Measurements from ENCODE around the gene MBD4. TPM values are rescaled to one million over a fixed set of nuclear protein-coding genes. Genes with fewer than 3 reads are reported as not detected.

MBD4 gene
- total RNA-seq, 1 experiment from 2014 or later: 36.9 TPM

DNA sequence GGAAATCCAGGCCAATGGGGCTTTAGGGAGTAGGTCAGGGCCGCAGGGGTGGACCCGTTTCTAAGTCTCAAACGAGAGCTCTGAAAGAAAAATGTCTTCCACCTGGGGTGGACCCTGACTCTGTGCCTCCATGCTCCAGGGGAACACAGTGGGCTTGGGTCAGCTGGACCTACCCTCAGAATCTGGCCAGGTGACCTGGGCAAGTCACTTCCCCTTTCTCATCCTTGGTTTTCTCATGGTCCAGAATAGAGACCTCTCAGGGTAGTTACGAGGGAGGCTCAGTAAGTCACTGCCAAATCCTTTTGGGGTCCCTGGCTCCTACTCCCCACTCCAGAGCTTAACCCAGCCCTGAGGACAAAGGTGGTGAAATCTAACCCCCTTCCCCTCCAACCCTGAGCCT lies 37.1 kb downstream of the MBD4 start:
- H3K27ac Mint-ChIP-seq: no peak overlapping the region
- CTCF ChIA-PET: no interaction called here
- H3K9me3 Mint-ChIP-seq: no peaks in the 10 kb centered on the region
- POLR2A ChIA-PET: no interaction called here
- H3K4me1 Mint-ChIP-seq: peaks cover 9% of the 10 kb centered on the region
- TF ChIP-seq, protein P1, sequence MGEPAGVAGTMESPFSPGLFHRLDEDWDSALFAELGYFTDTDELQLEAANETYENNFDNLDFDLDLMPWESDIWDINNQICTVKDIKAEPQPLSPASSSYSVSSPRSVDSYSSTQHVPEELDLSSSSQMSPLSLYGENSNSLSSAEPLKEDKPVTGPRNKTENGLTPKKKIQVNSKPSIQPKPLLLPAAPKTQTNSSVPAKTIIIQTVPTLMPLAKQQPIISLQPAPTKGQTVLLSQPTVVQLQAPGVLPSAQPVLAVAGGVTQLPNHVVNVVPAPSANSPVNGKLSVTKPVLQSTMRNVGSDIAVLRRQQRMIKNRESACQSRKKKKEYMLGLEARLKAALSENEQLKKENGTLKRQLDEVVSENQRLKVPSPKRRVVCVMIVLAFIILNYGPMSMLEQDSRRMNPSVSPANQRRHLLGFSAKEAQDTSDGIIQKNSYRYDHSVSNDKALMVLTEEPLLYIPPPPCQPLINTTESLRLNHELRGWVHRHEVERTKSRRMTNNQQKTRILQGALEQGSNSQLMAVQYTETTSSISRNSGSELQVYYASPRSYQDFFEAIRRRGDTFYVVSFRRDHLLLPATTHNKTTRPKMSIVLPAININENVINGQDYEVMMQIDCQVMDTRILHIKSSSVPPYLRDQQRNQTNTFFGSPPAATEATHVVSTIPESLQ (CRISPR knock-in tag; IDR thresholded peaks at IDR 0.05): no peak
- TF ChIP-seq FOXP1 (CRISPR knock-in tag; IDR thresholded peaks at IDR 0.05; ENCODE audit: borderline replicate concordance) (no peak), SMAD4 (CRISPR knock-in tag; IDR thresholded peaks at IDR 0.05) (no peak), ETV6 (CRISPR knock-in tag; IDR thresholded peaks at IDR 0.05) (no peak), MYBL2 (CRISPR knock-in tag; IDR thresholded peaks at IDR 0.05) (no peak)
- TF ChIP-seq, protein P2, sequence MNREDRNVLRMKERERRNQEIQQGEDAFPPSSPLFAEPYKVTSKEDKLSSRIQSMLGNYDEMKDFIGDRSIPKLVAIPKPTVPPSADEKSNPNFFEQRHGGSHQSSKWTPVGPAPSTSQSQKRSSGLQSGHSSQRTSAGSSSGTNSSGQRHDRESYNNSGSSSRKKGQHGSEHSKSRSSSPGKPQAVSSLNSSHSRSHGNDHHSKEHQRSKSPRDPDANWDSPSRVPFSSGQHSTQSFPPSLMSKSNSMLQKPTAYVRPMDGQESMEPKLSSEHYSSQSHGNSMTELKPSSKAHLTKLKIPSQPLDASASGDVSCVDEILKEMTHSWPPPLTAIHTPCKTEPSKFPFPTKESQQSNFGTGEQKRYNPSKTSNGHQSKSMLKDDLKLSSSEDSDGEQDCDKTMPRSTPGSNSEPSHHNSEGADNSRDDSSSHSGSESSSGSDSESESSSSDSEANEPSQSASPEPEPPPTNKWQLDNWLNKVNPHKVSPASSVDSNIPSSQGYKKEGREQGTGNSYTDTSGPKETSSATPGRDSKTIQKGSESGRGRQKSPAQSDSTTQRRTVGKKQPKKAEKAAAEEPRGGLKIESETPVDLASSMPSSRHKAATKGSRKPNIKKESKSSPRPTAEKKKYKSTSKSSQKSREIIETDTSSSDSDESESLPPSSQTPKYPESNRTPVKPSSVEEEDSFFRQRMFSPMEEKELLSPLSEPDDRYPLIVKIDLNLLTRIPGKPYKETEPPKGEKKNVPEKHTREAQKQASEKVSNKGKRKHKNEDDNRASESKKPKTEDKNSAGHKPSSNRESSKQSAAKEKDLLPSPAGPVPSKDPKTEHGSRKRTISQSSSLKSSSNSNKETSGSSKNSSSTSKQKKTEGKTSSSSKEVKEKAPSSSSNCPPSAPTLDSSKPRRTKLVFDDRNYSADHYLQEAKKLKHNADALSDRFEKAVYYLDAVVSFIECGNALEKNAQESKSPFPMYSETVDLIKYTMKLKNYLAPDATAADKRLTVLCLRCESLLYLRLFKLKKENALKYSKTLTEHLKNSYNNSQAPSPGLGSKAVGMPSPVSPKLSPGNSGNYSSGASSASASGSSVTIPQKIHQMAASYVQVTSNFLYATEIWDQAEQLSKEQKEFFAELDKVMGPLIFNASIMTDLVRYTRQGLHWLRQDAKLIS (CRISPR knock-in tag; IDR thresholded peaks at IDR 0.05; ENCODE audit: borderline replicate concordance): no peak
- TF ChIP-seq, protein P3, sequence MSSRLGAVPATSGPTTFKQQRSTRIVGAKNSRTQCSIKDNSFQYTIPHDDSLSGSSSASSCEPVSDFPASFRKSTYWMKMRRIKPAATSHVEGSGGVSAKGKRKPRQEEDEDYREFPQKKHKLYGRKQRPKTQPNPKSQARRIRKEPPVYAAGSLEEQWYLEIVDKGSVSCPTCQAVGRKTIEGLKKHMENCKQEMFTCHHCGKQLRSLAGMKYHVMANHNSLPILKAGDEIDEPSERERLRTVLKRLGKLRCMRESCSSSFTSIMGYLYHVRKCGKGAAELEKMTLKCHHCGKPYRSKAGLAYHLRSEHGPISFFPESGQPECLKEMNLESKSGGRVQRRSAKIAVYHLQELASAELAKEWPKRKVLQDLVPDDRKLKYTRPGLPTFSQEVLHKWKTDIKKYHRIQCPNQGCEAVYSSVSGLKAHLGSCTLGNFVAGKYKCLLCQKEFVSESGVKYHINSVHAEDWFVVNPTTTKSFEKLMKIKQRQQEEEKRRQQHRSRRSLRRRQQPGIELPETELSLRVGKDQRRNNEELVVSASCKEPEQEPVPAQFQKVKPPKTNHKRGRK (CRISPR knock-in tag; IDR thresholded peaks at IDR 0.05; ENCODE audit: borderline replicate concordance): no peak
- no peaks in the 10 kb centered on the region; the same call in 1 of the 2 replicates for H3K27me3 Mint-ChIP-seq (ENCODE audit: low read depth)
- H3K4me3 Mint-ChIP-seq: no peak overlapping the region
- H3K36me3 Mint-ChIP-seq: no peaks in the 10 kb centered on the region
- DNase-seq (ENCODE audit: low spot score) (no peak), ATAC-seq (no peak)

DNA sequence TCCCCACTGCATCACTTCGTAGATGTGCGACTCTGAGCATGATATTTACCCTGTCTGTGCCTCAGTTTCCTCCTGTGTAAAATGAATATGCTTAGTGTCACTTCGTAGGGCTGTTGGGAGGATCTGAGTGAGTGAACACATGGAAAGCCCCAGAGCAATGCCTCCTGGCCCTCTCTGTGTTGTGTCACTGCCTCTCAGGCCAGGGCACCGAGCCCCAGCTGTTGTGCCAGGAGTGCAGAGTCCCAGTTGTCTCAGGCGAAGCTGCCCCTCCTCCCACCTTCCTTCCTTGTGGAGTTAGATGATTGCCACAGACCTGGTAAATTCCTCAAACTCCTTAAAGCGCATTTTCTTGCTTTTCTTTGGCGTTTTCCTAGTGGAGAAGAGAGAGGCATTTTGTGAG lies 37.5 kb downstream of the MBD4 start:
- ATAC-seq (no peak), DNase-seq (ENCODE audit: low spot score) (no peak)
- ChIA-PET POLR2A (no interaction called here), CTCF (interaction anchor here (1.2 kb wide), 1 partner anchor 19 kb away, joined by 6 read pairs; no protein-coding TSS in a partner anchor)
- no peaks in the 10 kb centered on the region for H3K36me3 Mint-ChIP-seq
- H3K4me3 Mint-ChIP-seq: no peak overlapping the region
- no peak overlapping the region for H3K27ac Mint-ChIP-seq
- peaks cover 9% of the 10 kb centered on the region for H3K4me1 Mint-ChIP-seq
- H3K9me3 Mint-ChIP-seq: no peaks in the 10 kb centered on the region
- TF ChIP-seq, protein P4, sequence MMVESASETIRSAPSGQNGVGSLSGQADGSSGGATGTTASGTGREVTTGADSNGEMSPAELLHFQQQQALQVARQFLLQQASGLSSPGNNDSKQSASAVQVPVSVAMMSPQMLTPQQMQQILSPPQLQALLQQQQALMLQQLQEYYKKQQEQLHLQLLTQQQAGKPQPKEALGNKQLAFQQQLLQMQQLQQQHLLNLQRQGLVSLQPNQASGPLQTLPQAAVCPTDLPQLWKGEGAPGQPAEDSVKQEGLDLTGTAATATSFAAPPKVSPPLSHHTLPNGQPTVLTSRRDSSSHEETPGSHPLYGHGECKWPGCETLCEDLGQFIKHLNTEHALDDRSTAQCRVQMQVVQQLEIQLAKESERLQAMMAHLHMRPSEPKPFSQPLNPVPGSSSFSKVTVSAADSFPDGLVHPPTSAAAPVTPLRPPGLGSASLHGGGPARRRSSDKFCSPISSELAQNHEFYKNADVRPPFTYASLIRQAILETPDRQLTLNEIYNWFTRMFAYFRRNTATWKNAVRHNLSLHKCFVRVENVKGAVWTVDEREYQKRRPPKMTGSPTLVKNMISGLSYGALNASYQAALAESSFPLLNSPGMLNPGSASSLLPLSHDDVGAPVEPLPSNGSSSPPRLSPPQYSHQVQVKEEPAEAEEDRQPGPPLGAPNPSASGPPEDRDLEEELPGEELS (CRISPR knock-in tag; IDR thresholded peaks at IDR 0.05): no peak
- TF ChIP-seq PRRX2 (CRISPR knock-in tag; IDR thresholded peaks at IDR 0.05): no peak
- H3K27me3 Mint-ChIP-seq (ENCODE audit: low read depth): no peaks in the 10 kb centered on the region; the same call in 1 of the 2 replicates

DNA sequence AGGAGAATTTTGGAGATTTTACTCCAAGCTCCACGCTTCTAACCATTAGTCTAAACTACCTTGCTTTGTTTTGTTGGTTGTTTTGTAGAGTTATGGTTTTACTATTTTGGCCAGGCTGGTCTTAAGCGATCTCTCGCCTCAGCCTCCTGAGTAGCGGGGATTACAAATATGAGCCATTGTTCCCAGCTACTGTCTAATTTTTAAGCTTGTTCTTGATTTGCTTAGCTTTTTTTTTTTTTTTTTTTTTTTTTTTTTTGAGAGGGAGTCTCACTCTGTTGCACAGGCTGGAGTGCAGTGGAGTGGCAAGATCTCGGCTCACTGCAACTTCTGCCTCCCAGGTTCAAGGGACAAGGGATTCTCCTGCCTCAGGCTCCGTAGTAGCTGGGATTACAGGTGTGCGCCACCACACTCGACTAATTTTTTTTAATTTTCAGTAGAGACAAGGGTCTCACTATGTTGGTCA lies 39.8 kb downstream of the MBD4 start:
- no peaks in the 10 kb centered on the region for H3K27me3 Mint-ChIP-seq (ENCODE audit: low read depth)
- peak overlapping the region; percentile 100 for H3K4me3 Mint-ChIP-seq
- POLR2A ChIA-PET: interaction anchor here (0.6 to 1.0 kb wide), 4 partner anchors 14 to 79 kb away, joined by 3 to 5 read pairs (median 4); partner anchors contain the start of genes IFT122 and MBD4
- ATAC-seq (no peak), DNase-seq (ENCODE audit: low spot score) (no peak)
- H3K27ac Mint-ChIP-seq: no peak overlapping the region
- TF ChIP-seq ZNF423 (CRISPR knock-in tag; IDR thresholded peaks at IDR 0.05) (no peak), ZNF121 (CRISPR knock-in tag; IDR thresholded peaks at IDR 0.05) (no peak), HMGA2 (CRISPR knock-in tag; IDR thresholded peaks at IDR 0.05) (no peak)
- TF ChIP-seq, protein P5, sequence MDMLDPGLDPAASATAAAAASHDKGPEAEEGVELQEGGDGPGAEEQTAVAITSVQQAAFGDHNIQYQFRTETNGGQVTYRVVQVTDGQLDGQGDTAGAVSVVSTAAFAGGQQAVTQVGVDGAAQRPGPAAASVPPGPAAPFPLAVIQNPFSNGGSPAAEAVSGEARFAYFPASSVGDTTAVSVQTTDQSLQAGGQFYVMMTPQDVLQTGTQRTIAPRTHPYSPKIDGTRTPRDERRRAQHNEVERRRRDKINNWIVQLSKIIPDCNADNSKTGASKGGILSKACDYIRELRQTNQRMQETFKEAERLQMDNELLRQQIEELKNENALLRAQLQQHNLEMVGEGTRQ (CRISPR knock-in tag; IDR thresholded peaks at IDR 0.05): no peak
- no peaks in the 10 kb centered on the region for H3K9me3 Mint-ChIP-seq
- CTCF ChIA-PET: interaction anchor here (0.6 to 1.5 kb wide), 5 partner anchors 12 to 194 kb away, joined by 3 read pairs; partner anchors contain the start of genes IFT122 and MBD4
- peaks cover 9% of the 10 kb centered on the region for H3K4me1 Mint-ChIP-seq
- peaks cover 8% of the 10 kb centered on the region; the same call in 1 of the 2 replicates for H3K36me3 Mint-ChIP-seq
